Activated T-cell treated with anti-CD3 and anti-CD28 coated beads, Interleukin-2, amount 50 U/mL, for 4 hours (primary cell): ENCODE data around the gene NFATC4. TPM values are rescaled to one million over a fixed set of nuclear protein-coding genes. Genes with fewer than 3 reads are reported as not detected.

ENCODE experiments used
- ATAC-seq, 2 donors: fragments of 200-7000 bp; cut with Tn5 transposase; one replicate each; pipeline ENCODE4 v1.10.0; 2021
- DNase-seq: peaks from one replicate; pipeline ENCODE4 v3.0.0-alpha.2; 2020
- H3K27me3 Mint-ChIP-seq: one replicate; pipeline ENCODE4 v1.8.0; 2021; ENCODE audit warnings: low read depth, mixed read lengths
- H3K36me3 Mint-ChIP-seq: one replicate; pipeline ENCODE4 v1.8.0; 2022; ENCODE audit warnings: mixed read lengths; ENCODE audit not compliant: insufficient read depth
- H3K4me1 Mint-ChIP-seq: one replicate; pipeline ENCODE4 v1.8.0; 2021; ENCODE audit warnings: low read depth, mixed read lengths
- H3K4me3 Mint-ChIP-seq: one replicate; pipeline ENCODE4 v1.8.0; 2021; ENCODE audit warnings: mild to moderate bottlenecking, moderate library complexity, mixed read lengths
- H3K9me3 Mint-ChIP-seq: one replicate; pipeline ENCODE4 v1.8.0; 2021; ENCODE audit warnings: mixed read lengths
- total RNA-seq, 3 donors: library from RNA; stranded (reverse); gene quantifications; one replicate each; pipeline ENCODE4 v1.2.1, GENCODE V29; 2021

Gene NFATC4
- total RNA-seq, 3 donors from 2014 or later = 0.13 to 0.38 (median 0.32) TPM

GRCh38 chr14:24332268-24332993, 35.6 kb upstream of the NFATC4 start:
- ATAC-seq = peak; percentile 78 to 83
- Mint-ChIP-seq H3K36me3 (peaks cover 10% of the 10 kb centered on the region), H3K4me3 (peak overlapping the region; percentile 78), H3K27me3 (peaks cover 19% of the 10 kb centered on the region), H3K9me3 (no peaks in the 10 kb centered on the region), H3K4me1 (peaks cover 61% of the 10 kb centered on the region)
- peak; percentile 81 for DNase-seq

DNA sequence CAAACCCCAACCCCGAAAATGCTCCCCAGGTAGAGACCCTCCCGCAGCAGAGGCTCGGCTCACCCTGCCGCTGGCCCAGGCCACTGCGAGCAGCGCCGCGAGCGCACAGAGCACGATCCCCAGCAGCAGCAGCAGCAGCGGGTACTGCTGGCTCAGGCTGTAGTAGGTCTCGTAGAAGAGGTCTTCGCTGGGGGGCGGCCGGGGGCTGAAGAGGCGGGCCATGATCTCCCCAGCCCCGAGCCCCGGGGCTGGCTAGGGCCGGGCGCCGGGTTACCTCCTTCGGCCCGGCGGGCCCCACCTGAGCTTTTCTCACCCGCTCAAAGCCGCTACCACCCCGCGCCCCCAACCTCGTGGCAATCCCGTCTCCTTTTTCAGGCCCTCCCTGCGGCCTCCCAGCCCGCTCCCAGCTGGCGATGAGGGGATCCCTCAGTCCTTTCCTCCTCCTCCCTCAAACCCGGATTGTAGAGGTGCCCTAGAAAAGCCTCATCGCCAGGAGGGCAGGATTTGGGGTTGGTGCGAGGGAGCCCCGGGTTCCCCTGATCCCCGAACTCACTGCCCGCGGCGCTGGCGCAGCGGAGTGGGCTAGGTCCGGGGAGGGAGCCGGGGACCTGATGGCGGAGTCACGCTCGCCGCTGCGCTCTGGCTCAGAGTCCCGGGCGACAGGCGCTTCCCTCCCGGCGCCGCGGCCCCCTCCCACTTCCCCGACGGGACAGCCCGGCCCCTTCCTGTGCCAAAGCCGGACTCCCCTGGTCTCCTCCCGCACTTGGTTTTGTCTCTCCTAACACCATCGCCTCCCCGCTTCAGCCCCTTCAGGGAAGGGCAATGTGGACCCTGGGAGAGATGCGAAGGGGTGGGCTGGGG, 33.3 kb upstream of the NFATC4 start, which contains the start of gene ADCY4:
ADCY4 (minus strand) TSS at position 641 of the 861 bp plus-strand sequence; CDS start at position 222, 419 bp downstream.
- peak within 1 kb of the TSS; percentile 59 for H3K4me3 Mint-ChIP-seq
- no peaks in the 10 kb centered on the region for H3K9me3 Mint-ChIP-seq
- DNase-seq = no peak
- peak; percentile 26 to 34 for ATAC-seq
- H3K27me3 Mint-ChIP-seq = peaks cover 16% of the 10 kb centered on the region
- H3K4me1 Mint-ChIP-seq = peaks cover 60% of the 10 kb centered on the region
- peaks cover 13% of the 10 kb centered on the region for H3K36me3 Mint-ChIP-seq

DNA sequence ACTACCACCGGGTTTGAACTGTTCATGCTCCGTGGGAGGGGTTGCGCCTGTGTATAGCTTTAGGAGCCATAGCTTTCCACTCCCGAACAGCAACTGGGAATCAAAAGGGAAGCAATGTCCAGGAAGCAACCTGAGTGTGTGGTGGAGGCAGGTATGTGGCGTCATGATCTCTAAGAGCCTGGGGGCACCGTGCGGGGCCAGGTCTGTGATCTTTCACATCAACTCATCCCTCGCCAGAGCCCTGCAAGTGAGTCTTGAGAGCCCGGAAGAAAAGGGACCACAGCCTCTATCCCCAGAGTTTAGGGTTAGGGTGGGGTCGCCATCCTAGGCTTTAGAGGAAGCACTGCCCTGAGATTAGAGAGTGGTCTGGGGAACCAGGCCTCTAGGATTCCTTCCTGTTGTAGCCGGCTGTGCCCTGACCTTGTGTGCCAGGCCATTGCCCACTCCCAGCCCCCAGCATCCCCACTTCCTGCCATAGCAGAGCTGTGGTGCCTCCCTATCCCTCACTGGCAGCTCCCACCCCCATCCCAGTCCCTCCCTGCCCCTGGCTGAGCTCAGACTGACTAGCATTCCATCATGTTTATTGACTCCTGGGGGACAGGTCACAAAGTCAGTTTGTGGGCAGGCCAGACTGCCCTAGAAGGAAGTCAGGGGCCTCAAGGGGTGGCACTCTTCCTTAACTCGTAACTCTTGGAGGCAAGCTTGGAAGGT, 32.4 kb upstream of the NFATC4 start:
- ATAC-seq (no peak), DNase-seq (no peak)
- peaks cover 13% of the 10 kb centered on the region for H3K36me3 Mint-ChIP-seq
- H3K9me3 Mint-ChIP-seq = no peaks in the 10 kb centered on the region
- peak overlapping the region; percentile 45 for H3K4me3 Mint-ChIP-seq
- H3K4me1 Mint-ChIP-seq = peaks cover 56% of the 10 kb centered on the region
- H3K27me3 Mint-ChIP-seq = peaks cover 16% of the 10 kb centered on the region

GRCh38 chr14:24337144-24337823, 30.7 kb upstream of the NFATC4 start:
- no peaks in the 10 kb centered on the region for H3K9me3 Mint-ChIP-seq
- peaks cover 13% of the 10 kb centered on the region for H3K36me3 Mint-ChIP-seq
- H3K4me3 Mint-ChIP-seq = no peak overlapping the region
- H3K4me1 Mint-ChIP-seq = peaks cover 44% of the 10 kb centered on the region
- peaks cover 15% of the 10 kb centered on the region for H3K27me3 Mint-ChIP-seq
- ATAC-seq (no peak), DNase-seq (no peak)

- H3K4me3 Mint-ChIP-seq = peak overlapping the region; percentile 14
- ATAC-seq (no peak), DNase-seq (no peak)
- H3K36me3 Mint-ChIP-seq = peaks cover 13% of the 10 kb centered on the region
- H3K27me3 Mint-ChIP-seq = peaks cover 12% of the 10 kb centered on the region
- H3K4me1 Mint-ChIP-seq = peaks cover 40% of the 10 kb centered on the region
- no peaks in the 10 kb centered on the region for H3K9me3 Mint-ChIP-seq
Measured at GRCh38 chr14:24337824-24338175, 30.2 kb upstream of the NFATC4 start.

GRCh38 chr14:24338843-24339242, 29.1 kb upstream of the NFATC4 start:
- peaks cover 15% of the 10 kb centered on the region for H3K27me3 Mint-ChIP-seq
- ATAC-seq (no peak), DNase-seq (no peak)
- no peaks in the 10 kb centered on the region for H3K9me3 Mint-ChIP-seq
- H3K4me3 Mint-ChIP-seq = peak overlapping the region; percentile 90
- peaks cover 32% of the 10 kb centered on the region for H3K4me1 Mint-ChIP-seq
- H3K36me3 Mint-ChIP-seq = peaks cover 13% of the 10 kb centered on the region

- Mint-ChIP-seq H3K27me3 (peaks cover 15% of the 10 kb centered on the region), H3K4me3 (peak within 1 kb of the TSS; percentile 90), H3K4me1 (peaks cover 26% of the 10 kb centered on the region), H3K9me3 (no peaks in the 10 kb centered on the region), H3K36me3 (peaks cover 13% of the 10 kb centered on the region)
- DNase-seq = peak; percentile 62
- ATAC-seq = peak; percentile 93 to 94
Measured at GRCh38 chr14:24339284-24340151, 28.5 kb upstream of the NFATC4 start, which contains the start of gene RIPK3. Gene RIPK3, minus strand, starts transcription at chr14:24339991. Its CDS starts 165 bp downstream, at chr14:24339826.

DNA sequence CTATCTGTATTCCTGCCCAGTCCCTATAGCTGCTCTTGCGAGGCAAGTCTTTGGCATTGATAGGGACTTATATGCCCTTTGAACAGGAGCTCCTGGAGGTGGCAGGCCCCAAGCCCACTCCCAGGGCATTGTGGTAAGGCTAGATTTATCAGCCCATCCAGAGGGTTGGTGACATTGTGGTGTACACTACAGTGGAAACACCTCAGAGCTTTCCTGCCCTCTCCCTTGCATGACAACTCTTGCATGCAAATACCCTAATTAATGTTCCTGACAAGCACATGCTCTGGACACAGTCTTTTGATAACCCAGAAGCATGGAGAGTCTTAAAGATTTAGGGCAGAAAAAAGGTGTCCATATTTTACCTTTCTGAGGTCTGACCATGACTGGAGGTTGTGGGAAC, 27.4 kb upstream of the NFATC4 start:
- Mint-ChIP-seq H3K9me3 (no peaks in the 10 kb centered on the region), H3K4me1 (peaks cover 23% of the 10 kb centered on the region), H3K27me3 (peaks cover 14% of the 10 kb centered on the region), H3K4me3 (no peak overlapping the region), H3K36me3 (peaks cover 11% of the 10 kb centered on the region)
- DNase-seq = no peak
- ATAC-seq = no peak

- ATAC-seq (no peak), DNase-seq (no peak)
- H3K36me3 Mint-ChIP-seq = peaks cover 2% of the 10 kb centered on the region
- peaks cover 24% of the 10 kb centered on the region for H3K27me3 Mint-ChIP-seq
- no peak overlapping the region for H3K4me3 Mint-ChIP-seq
- no peaks in the 10 kb centered on the region for H3K9me3 Mint-ChIP-seq
- H3K4me1 Mint-ChIP-seq = peaks cover 19% of the 10 kb centered on the region
Measured at GRCh38 chr14:24342889-24343288, 25.1 kb upstream of the NFATC4 start.

GRCh38 chr14:24343795-24344660, 24.0 kb upstream of the NFATC4 start:
- H3K4me3 Mint-ChIP-seq = no peak overlapping the region
- DNase-seq (no peak), ATAC-seq (no peak)
- H3K36me3 Mint-ChIP-seq = no peaks in the 10 kb centered on the region
- H3K9me3 Mint-ChIP-seq = no peaks in the 10 kb centered on the region
- peaks cover 8% of the 10 kb centered on the region for H3K4me1 Mint-ChIP-seq
- H3K27me3 Mint-ChIP-seq = peaks cover 30% of the 10 kb centered on the region

DNA sequence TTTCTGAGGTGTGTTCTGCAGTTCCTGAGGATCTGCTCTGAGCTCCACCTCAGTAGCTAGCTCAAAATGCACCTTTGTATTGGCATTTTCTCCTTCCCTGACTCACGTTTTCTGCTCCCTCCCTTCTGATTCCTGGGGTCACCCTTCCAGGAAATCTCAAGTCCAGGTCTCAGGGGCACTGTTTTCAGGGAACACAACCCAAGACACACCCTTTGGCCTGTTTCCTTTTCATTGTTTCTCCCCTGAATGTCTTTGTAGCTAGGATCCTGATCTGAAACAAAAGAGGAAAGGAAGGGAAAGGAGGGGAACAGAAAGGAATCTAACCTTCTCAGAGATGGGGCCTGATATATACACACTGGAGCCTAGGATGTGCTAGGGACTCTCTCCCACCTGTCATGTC, 20.9 kb upstream of the NFATC4 start:
- Mint-ChIP-seq H3K36me3 (no peaks in the 10 kb centered on the region), H3K9me3 (no peaks in the 10 kb centered on the region), H3K27me3 (peaks cover 59% of the 10 kb centered on the region), H3K4me1 (no peaks in the 10 kb centered on the region), H3K4me3 (no peak overlapping the region)
- ATAC-seq (no peak), DNase-seq (no peak)

DNA sequence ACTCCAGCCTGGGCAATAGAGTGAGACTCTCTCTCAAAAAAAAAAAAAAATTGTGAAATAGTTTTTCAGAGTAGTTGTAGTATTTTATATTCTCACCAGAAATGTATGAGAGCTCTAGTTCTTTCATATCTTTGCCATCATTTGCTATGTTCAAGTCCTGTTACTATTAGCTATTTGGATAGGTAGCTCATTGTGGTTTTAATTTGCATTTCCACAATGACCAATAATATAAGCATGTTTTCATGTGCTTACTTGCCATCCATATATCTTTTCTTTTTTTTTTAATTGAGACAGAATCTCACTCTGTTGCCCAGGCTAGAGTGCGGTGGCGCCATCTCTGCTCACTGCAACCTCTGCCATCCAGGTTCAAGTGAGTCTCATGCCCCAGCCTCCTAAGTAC, 19.8 kb upstream of the NFATC4 start:
- DNase-seq (no peak), ATAC-seq (no peak)
- Mint-ChIP-seq H3K4me3 (no peak overlapping the region), H3K9me3 (no peaks in the 10 kb centered on the region), H3K36me3 (no peaks in the 10 kb centered on the region), H3K27me3 (peaks cover 65% of the 10 kb centered on the region), H3K4me1 (no peaks in the 10 kb centered on the region)
